IMR-90 (cell line): ENCODE results near the gene CEP97. TPM values are rescaled to one million over a fixed set of nuclear protein-coding genes. Genes with fewer than 3 reads are reported as not detected.

ENCODE experiments used
- ATAC-seq: fragments of 200-7000 bp; cut with Tn5 transposase; 2 replicates; pipeline ENCODE4 v1.9.1; 2020; ENCODE audit warnings: low read depth, mild to moderate bottlenecking, moderate library complexity
- BruUV-seq: library from RNA; stranded (reverse); fragments of 400-500 nt; replicated peaks from 2 replicates; lab custom pipeline; 2021; lab: Mats Ljungman, UMichigan
- CTCF ChIA-PET: fragments of 300-600 bp; formaldehyde crosslinking; extraction: SDS; loops from one replicate; lab custom pipeline; 2021; ENCODE audit warnings: antibody characterized with exemption; lab: Yijun Ruan, JAX
- POLR2A ChIA-PET: fragments of 300-600 bp; sonication (Branson Sonifier 250); formaldehyde crosslinking; loops from one replicate; lab custom pipeline; 2022; ENCODE audit warnings: antibody characterized with exemption; ENCODE audit not compliant: unreplicated experiment; lab: Charles Lee
- DNase-seq: peaks from one replicate; pipeline ENCODE4 v3.0.0; 2013
- H2AFZ ChIP-seq: replicated peaks from 2 replicates; pipeline ENCODE3; 2013; ENCODE audit warnings: low read length, mild to moderate bottlenecking; ENCODE audit not compliant: poor library complexity
- H2AK5ac ChIP-seq: 2 replicates; pipeline ENCODE4 v1.6.1; 2013; ENCODE audit warnings: low read depth, low read length, inconsistent platforms
- H2AK9ac ChIP-seq: replicated peaks from 2 replicates; pipeline ENCODE3; 2013; ENCODE audit warnings: mild to moderate bottlenecking, low read depth, low read length, moderate library complexity; ENCODE audit not compliant: poor library complexity
- H2BK120ac ChIP-seq: 2 replicates; pipeline ENCODE4 v1.6.1; 2013; ENCODE audit warnings: low read depth, low read length, inconsistent platforms
- H2BK15ac ChIP-seq: 3 replicates; pipeline ENCODE4 v1.6.1; 2013; ENCODE audit warnings: low read depth, low read length, inconsistent platforms
- H2BK20ac ChIP-seq: 2 replicates; pipeline ENCODE4 v1.6.1; 2013; ENCODE audit warnings: low read depth, mild to moderate bottlenecking, inconsistent platforms, low read length, moderate library complexity
- H2BK5ac ChIP-seq: 2 replicates; pipeline ENCODE4 v1.6.1; 2013; ENCODE audit warnings: mild to moderate bottlenecking, low read depth, low read length, inconsistent platforms; ENCODE audit not compliant: poor library complexity, severe bottlenecking
- H3K14ac ChIP-seq: replicated peaks from 2 replicates; pipeline ENCODE4 v1.6.1; 2013; ENCODE audit warnings: low read depth, low read length, inconsistent platforms
- H3K18ac ChIP-seq: 2 replicates; pipeline ENCODE4 v1.6.1; 2013; ENCODE audit warnings: low read depth, low read length, control low read depth
- H3K23ac ChIP-seq: 2 replicates; pipeline ENCODE4 v1.6.1; 2013; ENCODE audit warnings: low read depth, low read length, inconsistent platforms
- H3K27ac ChIP-seq: 2 replicates; pipeline ENCODE4 v1.5.1; 2013; ENCODE audit warnings: mild to moderate bottlenecking, control low read depth, low read length; ENCODE audit not compliant: insufficient read depth
- H3K27me3 ChIP-seq: 2 replicates; pipeline ENCODE4 v1.6.1; 2013; ENCODE audit warnings: low read length; ENCODE audit not compliant: control insufficient read depth, insufficient read depth
- H3K36me3 ChIP-seq: 2 replicates; pipeline ENCODE4 v1.6.1; 2013; ENCODE audit warnings: low read length, mixed read lengths; ENCODE audit not compliant: control insufficient read depth, insufficient read depth
- H3K4ac ChIP-seq: 2 replicates; pipeline ENCODE4 v1.6.1; 2013; ENCODE audit warnings: low read depth, low read length, inconsistent platforms
- H3K4me1 ChIP-seq: 2 replicates; pipeline ENCODE4 v1.6.1; 2013; ENCODE audit warnings: low read length, mixed read lengths; ENCODE audit not compliant: control insufficient read depth, insufficient read depth
- H3K4me2 ChIP-seq: 2 replicates; pipeline ENCODE4 v1.6.1; 2013; ENCODE audit warnings: low read depth, mild to moderate bottlenecking, control low read depth, low read length, moderate library complexity
- H3K4me3 ChIP-seq: 2 replicates; pipeline ENCODE4 v1.5.1; 2013; ENCODE audit warnings: low read depth, mild to moderate bottlenecking, control low read depth, low read length, moderate library complexity; ENCODE audit not compliant: insufficient read depth
- H3K56ac ChIP-seq: 2 replicates; pipeline ENCODE4 v1.6.1; 2013; ENCODE audit warnings: low read length, inconsistent platforms; ENCODE audit not compliant: insufficient read depth; ENCODE audit errors: extremely low read depth
- H3K79me1 ChIP-seq, 2 experiments: 2 replicates each; pipeline ENCODE4 v1.6.1; 2013; ENCODE audit warnings: low read length in 2 of 2, inconsistent platforms in 1 of 2, low read depth in 1 of 2
- H3K9ac ChIP-seq: 2 replicates; pipeline ENCODE4 v1.6.1; 2013; ENCODE audit warnings: low read depth, low read length, control low read depth
- H3K9me1 ChIP-seq: 2 replicates; pipeline ENCODE4 v1.6.1; 2013; ENCODE audit warnings: low read length, inconsistent platforms; ENCODE audit not compliant: insufficient read depth
- H3K9me3 ChIP-seq: 2 replicates; pipeline ENCODE4 v1.6.1; 2013; ENCODE audit warnings: low read length; ENCODE audit not compliant: control insufficient read depth, insufficient read depth
- H4K20me1 ChIP-seq: 2 replicates; pipeline ENCODE4 v1.6.1; 2013; ENCODE audit warnings: low read length, inconsistent platforms; ENCODE audit not compliant: insufficient read depth
- H4K5ac ChIP-seq: 2 replicates; pipeline ENCODE4 v1.6.1; 2013; ENCODE audit warnings: mild to moderate bottlenecking, low read depth, low read length, control low read depth
- H4K8ac ChIP-seq, 2 experiments: 2 replicates each; pipeline ENCODE4 v1.6.1; 2013; ENCODE audit warnings: low read depth in 2 of 2, low read length in 2 of 2, control low read depth in 1 of 2, inconsistent platforms in 1 of 2
- H4K91ac ChIP-seq: 2 replicates; pipeline ENCODE4 v1.6.1; 2013; ENCODE audit warnings: low read depth, low read length, inconsistent platforms; ENCODE audit not compliant: insufficient read depth
- BHLHE40 ChIP-seq: fragments of 150-350 bp; IDR thresholded peaks from 2 replicates; pipeline ENCODE4 v1.6.1; 2016; ENCODE audit warnings: mild to moderate bottlenecking, low read depth, low read length
- CEBPB ChIP-seq: IDR thresholded peaks from 2 replicates; pipeline ENCODE4 v1.6.1; 2012; ENCODE audit warnings: low read depth, low read length, improper control_type of control experiment
- CHD1 ChIP-seq: IDR thresholded peaks from 2 replicates; pipeline ENCODE4 v1.6.1; 2012; ENCODE audit warnings: low read depth, low read length, improper control_type of control experiment
- FOS ChIP-seq: fragments of 150-350 bp; IDR thresholded peaks from 2 replicates; pipeline ENCODE4 v1.6.1; 2016; ENCODE audit warnings: low read depth, low read length
- MAFK ChIP-seq: IDR thresholded peaks from 2 replicates; pipeline ENCODE4 v1.6.1; 2012; ENCODE audit warnings: low read depth, low read length, improper control_type of control experiment
- MXI1 ChIP-seq: IDR thresholded peaks from 2 replicates; pipeline ENCODE4 v1.6.1; 2012; ENCODE audit warnings: low read depth, mild to moderate bottlenecking, low read length, moderate library complexity, borderline replicate concordance
- NFE2L2 ChIP-seq: fragments of 150-350 bp; IDR thresholded peaks from 2 replicates; pipeline ENCODE4 v1.6.1; 2016; ENCODE audit warnings: low read depth, mild to moderate bottlenecking, low read length
- POLR2A ChIP-seq: IDR thresholded peaks from 2 replicates; pipeline ENCODE4 v1.6.1; 2012; ENCODE audit warnings: mild to moderate bottlenecking, low read depth, low read length
- RAD21 ChIP-seq: IDR thresholded peaks from 2 replicates; pipeline ENCODE4 v1.6.1; 2012; ENCODE audit warnings: low read length, improper control_type of control experiment
- RCOR1 ChIP-seq: IDR thresholded peaks from 2 replicates; pipeline ENCODE4 v1.6.1; 2012; ENCODE audit warnings: mild to moderate bottlenecking, low read length, improper control_type of control experiment; ENCODE audit not compliant: insufficient replicate concordance
- RFX5 ChIP-seq: IDR thresholded peaks from 2 replicates; pipeline ENCODE4 v1.8.0; 2012; ENCODE audit warnings: low read depth, mild to moderate bottlenecking, low read length, moderate library complexity
- SMC3 ChIP-seq: fragments of 150-350 bp; IDR thresholded peaks from 2 replicates; pipeline ENCODE4 v1.6.1; 2016; ENCODE audit warnings: low read depth, mild to moderate bottlenecking, antibody characterized with exemption, low read length, moderate library complexity
- WGBS, 2 experiments: methylation state at CpG; one replicate each; pipeline versions ENCODE4 v1.1.5 to v1.1.7; 2013; ENCODE audit warnings: missing lambda C conversion rate in 2 of 2; ENCODE audit not compliant: insufficient read length in 1 of 2; ENCODE audit errors: extremely low coverage in 2 of 2; 5-methylcytosine and 5-hydroxymethylcytosine counted together
- dilution Hi-C: fragments of 300-500 bp; cut with HindIII; formaldehyde crosslinking; loops from one replicate; pipeline ENCODE4 v1.14.3; 2018; ENCODE audit warnings: low sequenced_read_pairs; ENCODE audit not compliant: unreplicated experiment
- in situ Hi-C: fragments of 300-500 bp; cut with MboI; formaldehyde crosslinking; loops from 3 replicates; pipeline ENCODE4 v1.14.3; 2019; ENCODE audit warnings: low sequenced_read_pairs, inconsistent platforms, mixed read lengths
- intact Hi-C: fragments of 100-400 bp; cut with micrococcal nuclease; formaldehyde crosslinking; loops from 2 replicates; pipeline ENCODE4 v1.10.0; 2022
- polyA plus RNA-seq, 3 experiments: library from polyadenylated mRNA; depleted of rRNA; stranded (reverse); fragments of >200 nt; gene quantifications; 2 replicates each; pipeline ENCODE4 v1.2.3, GENCODE V29; 2012; ENCODE audit warnings: low replicate concordance in 1 of 3
- total RNA-seq: library from RNA; depleted of rRNA; stranded (reverse); fragments of >200 nt; gene quantifications from 2 replicates; pipeline ENCODE4 v1.2.3, GENCODE V29; 2012
- TF ChIP-seq, protein P1 (sequence below): fragments of 150-350 bp; IDR thresholded peaks from 2 replicates; pipeline ENCODE4 v1.6.1; 2017; ENCODE audit warnings: mild to moderate bottlenecking, antibody characterized with exemption, low read length, low read depth
- TF ChIP-seq, protein P2 (sequence below): conservative IDR thresholded peaks from 2 replicates; pipeline ENCODE4 v1.5.1; 2012; ENCODE audit warnings: mild to moderate bottlenecking, low read depth, low read length, improper control_type of control experiment

CEP97 gene
- total and polyA plus RNA-seq, 2 of the 4 experiments (the other 2 are of a cell fraction), result 2.0 to 21.9 TPM

DNA sequence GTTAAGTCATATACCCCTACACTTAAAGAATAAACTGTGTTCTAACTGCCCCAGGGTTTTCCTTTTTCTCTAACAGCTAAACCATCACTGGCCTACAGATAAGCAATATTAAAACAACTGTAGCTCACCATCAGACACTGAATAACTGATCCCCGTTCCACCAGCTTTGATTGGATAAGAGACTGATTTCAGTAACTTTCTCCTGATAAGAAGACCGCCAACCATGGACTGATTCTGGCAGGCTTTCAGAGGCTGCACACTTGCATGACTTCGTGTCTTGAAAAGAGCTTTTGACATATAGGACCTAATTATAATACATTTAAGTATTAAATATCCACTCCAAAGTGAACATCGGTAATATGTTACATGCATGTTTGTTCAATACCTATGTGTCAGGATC lies 15.3 kb upstream of the CEP97 start:
- Histone ChIP-seq H2AK5ac (no peak overlapping the region), H3K9me1 (no peaks in the 10 kb centered on the region), H3K18ac (no peak overlapping the region), H2BK20ac (no peak overlapping the region), H3K36me3 (no peaks in the 10 kb centered on the region), H3K9ac (no peak overlapping the region), H3K4me2 (no peak overlapping the region), H3K79me1 (no peaks in the 10 kb centered on the region), H3K4me1 (no peaks in the 10 kb centered on the region), H2AK9ac (no peak overlapping the region), H3K4ac (no peak overlapping the region), H2AFZ (no peak overlapping the region), H2BK15ac (no peak overlapping the region), H3K56ac (no peak overlapping the region), H2BK120ac (no peak overlapping the region), H3K27ac (no peak overlapping the region), H3K14ac (no peak overlapping the region), H2BK5ac (no peak overlapping the region), H4K5ac (no peak overlapping the region), H4K8ac (no peak overlapping the region), H3K9me3 (no peaks in the 10 kb centered on the region), H3K27me3 (peaks cover 21% of the 10 kb centered on the region), H4K91ac (no peak overlapping the region), H3K4me3 (no peak overlapping the region), H3K23ac (no peak overlapping the region), H4K20me1 (no peaks in the 10 kb centered on the region)
- dilution Hi-C loops (no loop called here), in situ Hi-C loops (no loop called here), intact Hi-C loops (loop anchor here (10.0 kb wide), 1 partner anchor 516 kb away; no protein-coding TSS in a partner anchor)
- no CpG with 5 or more reads among the region's 4 CpGs for WGBS, 2 experiments
- POLR2A ChIA-PET, result no interaction called here
- TF ChIP-seq RAD21, result no peak
- TF ChIP-seq CHD1, result no peak
- TF ChIP-seq SMC3, result no peak
- TF ChIP-seq FOS, result no peak
- TF ChIP-seq MXI1, result no peak
- TF ChIP-seq, protein P1, sequence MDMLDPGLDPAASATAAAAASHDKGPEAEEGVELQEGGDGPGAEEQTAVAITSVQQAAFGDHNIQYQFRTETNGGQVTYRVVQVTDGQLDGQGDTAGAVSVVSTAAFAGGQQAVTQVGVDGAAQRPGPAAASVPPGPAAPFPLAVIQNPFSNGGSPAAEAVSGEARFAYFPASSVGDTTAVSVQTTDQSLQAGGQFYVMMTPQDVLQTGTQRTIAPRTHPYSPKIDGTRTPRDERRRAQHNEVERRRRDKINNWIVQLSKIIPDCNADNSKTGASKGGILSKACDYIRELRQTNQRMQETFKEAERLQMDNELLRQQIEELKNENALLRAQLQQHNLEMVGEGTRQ, result no peak
- no peak for TF ChIP-seq BHLHE40
- TF ChIP-seq CEBPB, result no peak
- no peak for TF ChIP-seq RCOR1
- TF ChIP-seq NFE2L2, result no peak
- TF ChIP-seq MAFK, result no peak
- no peak for TF ChIP-seq POLR2A
- TF ChIP-seq, protein P2, sequence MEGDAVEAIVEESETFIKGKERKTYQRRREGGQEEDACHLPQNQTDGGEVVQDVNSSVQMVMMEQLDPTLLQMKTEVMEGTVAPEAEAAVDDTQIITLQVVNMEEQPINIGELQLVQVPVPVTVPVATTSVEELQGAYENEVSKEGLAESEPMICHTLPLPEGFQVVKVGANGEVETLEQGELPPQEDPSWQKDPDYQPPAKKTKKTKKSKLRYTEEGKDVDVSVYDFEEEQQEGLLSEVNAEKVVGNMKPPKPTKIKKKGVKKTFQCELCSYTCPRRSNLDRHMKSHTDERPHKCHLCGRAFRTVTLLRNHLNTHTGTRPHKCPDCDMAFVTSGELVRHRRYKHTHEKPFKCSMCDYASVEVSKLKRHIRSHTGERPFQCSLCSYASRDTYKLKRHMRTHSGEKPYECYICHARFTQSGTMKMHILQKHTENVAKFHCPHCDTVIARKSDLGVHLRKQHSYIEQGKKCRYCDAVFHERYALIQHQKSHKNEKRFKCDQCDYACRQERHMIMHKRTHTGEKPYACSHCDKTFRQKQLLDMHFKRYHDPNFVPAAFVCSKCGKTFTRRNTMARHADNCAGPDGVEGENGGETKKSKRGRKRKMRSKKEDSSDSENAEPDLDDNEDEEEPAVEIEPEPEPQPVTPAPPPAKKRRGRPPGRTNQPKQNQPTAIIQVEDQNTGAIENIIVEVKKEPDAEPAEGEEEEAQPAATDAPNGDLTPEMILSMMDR, result no peak
- no peak for TF ChIP-seq RFX5
- ATAC-seq, result no peak
- CTCF ChIA-PET, result no interaction called here
- no peak for DNase-seq
- no TSS peak for BruUV-seq
